Stimulated activated CD8-positive, alpha-beta memory T cell treated with anti-CD3 and anti-CD28 coated beads, Interleukin-4, amount 100 ng/mL, for 24 hours (primary cell): Measurements from ENCODE around the gene RHBDF1.
A peak's percentile ranks its signal among the peaks of the same experiment; 100 is the strongest.

Experiments
- DNase-seq: peaks from one replicate; pipeline ENCODE4 v3.0.0-alpha.2; 2020; ENCODE audit warnings: low read depth

The RHBDF1 gene

DNA sequence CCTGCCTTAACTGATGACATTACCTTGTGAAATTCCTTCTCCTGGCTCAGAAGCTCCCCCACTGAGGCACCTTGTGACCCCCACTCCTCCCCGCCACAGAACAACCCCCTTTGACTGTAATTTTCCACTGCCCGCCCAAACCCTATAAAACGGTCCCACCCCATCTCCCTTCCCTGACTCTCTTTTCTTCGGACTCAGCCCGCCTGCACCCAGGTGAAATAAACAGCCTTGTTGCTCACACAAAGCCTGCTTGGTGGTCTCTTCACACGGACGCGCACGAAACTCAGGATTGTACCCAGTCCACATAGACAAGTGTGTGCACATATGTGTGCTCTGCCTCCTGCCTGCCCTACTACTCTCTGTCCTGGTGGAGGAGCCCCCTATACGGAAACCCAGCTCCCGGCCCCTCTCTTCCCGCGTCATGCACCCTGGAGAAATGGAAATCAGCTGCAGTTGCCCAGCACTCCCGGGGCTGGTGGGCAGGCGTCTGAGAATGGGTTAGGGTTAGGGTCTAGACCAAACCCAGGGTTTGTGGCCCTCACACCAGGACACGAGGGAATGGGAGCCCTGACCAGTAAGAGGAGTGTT is 2.4 kb upstream of the RHBDF1 start:
- DNase-seq = no peak

DNA sequence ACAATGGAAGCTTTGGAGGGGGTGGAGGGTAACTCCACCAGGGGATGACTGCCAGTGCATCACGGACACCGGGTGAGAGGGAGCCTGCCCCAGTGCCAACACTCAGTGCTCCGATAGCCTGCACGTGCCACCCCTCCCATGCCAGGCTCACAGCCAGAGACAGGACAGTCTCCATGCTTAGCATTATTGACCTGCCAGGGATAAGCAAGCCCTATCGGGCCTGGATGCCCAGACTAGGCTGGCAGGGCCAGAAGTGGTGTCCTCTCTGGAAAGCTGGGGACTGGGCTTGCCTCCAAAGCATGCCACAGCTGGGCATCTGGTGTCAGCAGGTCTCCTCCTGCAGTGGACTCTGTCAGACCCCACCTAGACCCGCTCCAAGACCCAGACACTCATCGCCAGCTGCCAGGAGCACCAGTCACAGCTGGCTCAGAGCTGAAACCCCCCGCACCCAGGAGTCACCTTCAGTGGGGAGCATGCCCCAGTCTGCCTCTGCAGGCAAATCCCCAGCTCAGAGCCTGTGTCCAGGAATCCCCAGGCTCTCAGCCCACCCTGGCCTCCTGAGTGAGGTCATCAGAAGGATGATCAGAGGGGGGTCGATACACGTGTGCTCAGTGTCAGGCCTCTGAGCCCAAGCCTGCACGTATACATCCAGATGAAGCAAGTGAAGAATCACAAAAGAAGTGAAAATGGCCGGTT is 1.8 kb upstream of the RHBDF1 start:
- no peak for DNase-seq

DNA sequence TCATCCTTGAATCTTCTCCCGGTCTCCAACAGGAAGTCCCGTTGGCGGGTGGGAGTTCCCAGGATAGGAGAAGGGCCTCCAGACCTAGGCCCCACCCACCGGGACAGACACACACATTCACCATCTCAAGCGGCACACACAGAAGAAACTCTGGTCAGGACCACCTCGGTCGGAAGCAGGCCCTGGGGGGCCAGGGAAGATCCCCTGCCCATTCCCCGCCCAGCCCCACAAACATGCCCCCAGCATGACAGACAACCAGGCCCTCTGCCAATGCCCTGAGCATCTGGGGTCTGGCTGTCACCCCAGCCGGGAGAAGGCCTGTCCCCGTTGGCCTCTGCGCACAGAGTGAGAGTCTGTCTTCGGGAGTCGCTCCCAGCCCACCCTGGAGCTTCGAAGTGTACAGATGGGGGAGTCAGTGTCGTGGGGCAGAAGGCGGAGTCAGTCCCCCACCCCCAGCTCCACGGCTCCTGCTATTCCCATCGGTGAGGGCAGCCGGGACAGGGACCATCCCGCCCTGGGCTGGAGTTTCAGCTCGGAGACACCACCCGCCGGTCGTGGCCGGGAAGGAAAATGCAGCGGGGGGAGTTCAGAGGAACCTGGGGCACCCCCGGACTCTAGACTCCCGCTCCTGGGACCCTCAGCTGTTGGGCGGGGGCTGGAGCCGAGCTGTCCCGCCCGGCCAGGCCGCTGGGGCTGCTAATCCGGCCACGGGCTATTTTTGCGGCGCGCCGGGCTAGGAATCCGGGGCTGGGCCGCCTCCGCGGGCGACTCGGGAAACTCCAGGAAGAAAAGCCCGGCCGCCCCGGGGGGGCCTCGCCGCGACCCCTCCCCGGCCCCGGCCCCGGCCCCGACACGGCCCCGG is 660 bp downstream of the RHBDF1 start:
- DNase-seq = no peak

GRCh38 chr16:71210-71539 is 1.3 kb downstream of the RHBDF1 start:
- no peak for DNase-seq

GRCh38 chr16:69181-69580 is 3.2 kb downstream of the RHBDF1 start:
- no peak for DNase-seq

- DNase-seq = no peak
Measured at GRCh38 chr16:67884-68789, 4.3 kb downstream of the RHBDF1 start.

- no peak for DNase-seq
Measured at GRCh38 chr16:67183-67791, 5.1 kb downstream of the RHBDF1 start.

GRCh38 chr16:66309-67182 is 5.9 kb downstream of the RHBDF1 start:
- no peak for DNase-seq

DNA sequence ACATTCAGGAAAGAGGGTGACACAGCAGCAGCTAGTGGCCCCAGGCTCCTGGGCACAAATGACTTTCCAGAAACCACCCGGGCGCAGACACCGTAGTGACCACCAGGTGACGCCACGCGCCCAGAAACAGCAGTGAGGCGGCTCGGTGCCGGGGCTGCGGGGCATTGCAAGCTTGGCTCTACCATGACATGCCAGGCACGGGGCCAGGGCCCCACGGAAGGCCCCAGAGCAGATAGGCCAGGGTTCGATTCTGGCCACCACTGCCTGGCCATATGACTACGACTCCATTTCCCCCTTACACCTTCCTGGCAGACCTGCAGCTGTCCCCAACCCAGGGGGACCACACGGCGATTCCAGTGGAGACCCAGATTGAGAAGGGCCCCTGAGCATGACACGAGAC is 6.7 kb downstream of the RHBDF1 start:
- DNase-seq = peak; percentile 78

DNA sequence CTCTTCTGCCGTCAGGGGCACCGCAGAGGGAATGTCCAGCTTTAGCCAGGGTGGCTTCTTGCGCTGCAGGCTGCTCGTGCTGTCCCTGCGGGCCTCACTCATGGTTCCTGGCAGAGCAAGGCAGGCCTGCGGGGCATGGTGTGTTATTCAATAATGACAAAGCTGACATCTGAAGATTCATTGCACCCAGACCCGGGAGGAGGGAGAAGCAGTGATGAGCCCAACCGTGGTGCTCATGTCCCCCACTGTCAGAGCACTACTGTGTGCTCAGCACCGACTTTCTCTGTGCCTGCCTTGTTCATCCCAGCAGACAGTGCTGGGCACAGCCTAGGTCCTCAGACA is 7.5 kb downstream of the RHBDF1 start:
- no peak for DNase-seq

- no peak for DNase-seq
Measured at GRCh38 chr16:63998-64913, 8.2 kb downstream of the RHBDF1 start.

- no peak for DNase-seq
Measured at GRCh38 chr16:63466-63865, 9.0 kb downstream of the RHBDF1 start.

GRCh38 chr16:62968-63391 is 9.5 kb downstream of the RHBDF1 start:
- DNase-seq = no peak

- DNase-seq = no peak
Measured at GRCh38 chr16:62283-62967, 10.0 kb downstream of the RHBDF1 start.

GRCh38 chr16:61879-62281 is 10.6 kb downstream of the RHBDF1 start:
- no peak for DNase-seq

DNA sequence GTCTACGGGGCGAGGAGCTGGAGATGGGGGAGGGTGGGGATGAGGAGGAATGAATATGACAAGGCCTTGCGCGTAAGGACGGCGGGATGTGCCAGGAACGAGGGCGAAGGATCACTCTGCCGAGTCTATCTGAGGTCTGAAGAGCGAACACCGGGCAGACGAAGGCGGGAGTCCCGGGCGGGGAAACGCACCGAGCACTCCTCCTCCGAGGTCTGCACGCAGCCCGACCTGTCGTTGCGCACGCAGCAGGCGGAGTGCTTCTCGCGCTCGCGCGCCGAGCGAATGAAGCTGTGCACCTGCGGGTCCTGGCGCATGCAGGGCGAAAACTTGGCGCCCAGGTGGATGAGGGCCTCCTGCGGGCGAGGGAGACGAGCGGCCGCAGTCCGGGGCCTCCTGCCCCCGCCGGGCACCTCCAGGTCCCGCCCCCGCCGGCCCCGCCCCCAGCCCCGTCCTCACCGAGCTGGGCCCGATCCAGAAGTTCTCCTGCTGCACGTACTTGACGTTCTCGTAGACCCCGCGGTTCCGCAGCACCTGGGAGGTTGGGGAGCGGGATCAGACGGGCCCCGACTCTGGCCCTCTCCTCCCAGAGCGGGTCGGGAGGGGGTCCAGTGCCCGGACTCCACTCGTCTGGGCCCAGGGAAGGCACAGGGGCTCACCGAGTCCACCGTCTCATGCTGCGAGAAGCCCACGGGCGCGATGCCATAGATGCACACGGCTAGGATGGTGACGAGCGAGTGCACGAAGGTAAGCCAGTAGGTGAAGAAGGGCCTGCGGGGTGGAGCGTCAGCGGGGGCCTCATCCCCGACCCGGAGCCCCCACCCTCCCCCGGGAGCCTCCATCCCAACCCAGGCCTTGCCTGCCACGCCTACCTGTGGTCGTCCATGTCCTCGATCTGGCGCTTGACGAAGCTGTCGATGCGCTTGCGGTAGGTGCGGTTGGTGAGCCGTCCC is 11.2 kb downstream of the RHBDF1 start:
- DNase-seq = no peak

DNA sequence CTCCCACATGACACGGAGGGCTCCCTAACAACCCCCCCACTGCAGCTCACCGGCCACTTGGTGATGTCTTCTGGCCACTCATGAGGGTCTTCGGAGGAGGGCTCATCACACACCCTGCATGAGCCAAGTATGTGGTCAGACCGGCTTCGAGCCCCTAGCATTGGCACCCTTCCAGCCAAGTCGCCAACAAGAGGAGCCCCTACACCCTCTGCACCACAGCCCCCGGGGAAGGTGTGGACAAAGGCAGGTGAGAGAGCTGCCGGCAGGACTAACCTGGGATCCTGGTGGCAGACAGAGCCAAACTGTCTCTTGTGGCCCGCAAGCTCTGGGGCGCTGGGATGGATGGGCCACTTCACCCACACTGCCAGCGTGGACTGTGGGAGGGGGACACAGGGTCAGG is 12.3 kb downstream of the RHBDF1 start:
- DNase-seq = no peak

DNA sequence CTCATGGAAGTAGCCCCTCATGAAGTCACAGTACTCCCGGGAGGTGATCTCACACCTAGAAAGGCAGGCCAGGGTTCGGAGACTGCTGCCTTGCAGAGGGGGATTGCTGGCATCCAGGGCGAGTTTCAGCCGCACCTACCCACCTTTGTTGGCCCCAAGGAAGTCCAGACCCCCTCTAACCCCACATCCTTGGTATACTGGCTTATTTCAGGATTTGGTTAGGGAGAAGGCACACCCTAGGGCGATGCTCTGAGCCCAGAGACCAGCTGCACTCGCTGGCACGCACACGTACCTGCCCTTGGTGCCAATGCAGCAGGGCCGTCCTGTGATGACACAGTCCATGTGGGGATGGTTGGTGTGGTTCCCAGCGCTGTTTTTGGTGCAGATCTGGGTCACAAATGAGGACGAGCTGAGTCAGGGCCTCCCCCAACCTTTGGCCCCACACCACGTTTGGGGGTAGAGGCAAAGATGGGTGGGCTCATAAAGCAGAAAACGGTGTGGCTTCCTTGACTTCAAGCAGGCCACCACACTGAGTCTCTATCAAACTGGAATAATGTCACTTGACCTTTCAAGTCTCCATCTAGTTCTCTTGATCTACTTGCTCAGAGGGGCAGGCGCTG is 12.9 kb downstream of the RHBDF1 start:
- no peak for DNase-seq
